ENCODE measurements around the gene ABCC1.
"Not testable (repeated sequence)": the region's sequence is repeated elsewhere in the genome, so short reads cannot be mapped to it uniquely, and the experiment has no call there.

Gene ABCC1

GRCh38 chr16:15967655-15968315, 18.4 kb downstream of the ABCC1 start:
- no peak for DNase-seq

- DNase-seq, result no peak
Observed at GRCh38 chr16:15970202-15970601, 20.8 kb downstream of the ABCC1 start.

GRCh38 chr16:15970743-15971439, 21.5 kb downstream of the ABCC1 start:
- DNase-seq, result no peak

- DNase-seq, result no peak
Observed at GRCh38 chr16:15971440-15971815, 22.0 kb downstream of the ABCC1 start.

GRCh38 chr16:15972046-15972868, 22.8 kb downstream of the ABCC1 start:
- DNase-seq, result no peak

GRCh38 chr16:15973421-15973820, 24.0 kb downstream of the ABCC1 start:
- DNase-seq, result no peak

GRCh38 chr16:15974057-15974456, 24.6 kb downstream of the ABCC1 start:
- DNase-seq, result no peak

- no peak for DNase-seq
Observed at GRCh38 chr16:15975172-15975571, 25.8 kb downstream of the ABCC1 start.

GRCh38 chr16:15976225-15976812, 26.9 kb downstream of the ABCC1 start:
- no peak for DNase-seq

- no peak for DNase-seq
Observed at GRCh38 chr16:15976929-15977637, 27.7 kb downstream of the ABCC1 start.

GRCh38 chr16:15979801-15980200, 30.4 kb downstream of the ABCC1 start:
- DNase-seq, result no peak

GRCh38 chr16:15980329-15980728, 30.9 kb downstream of the ABCC1 start:
- no peak for DNase-seq

- DNase-seq, result no peak
Observed at GRCh38 chr16:15981382-15981781, 32.0 kb downstream of the ABCC1 start.

GRCh38 chr16:15982194-15982915, 32.9 kb downstream of the ABCC1 start:
- DNase-seq, result not testable (repeated sequence)

GRCh38 chr16:15983898-15984297, 34.5 kb downstream of the ABCC1 start:
- DNase-seq, result no peak

GRCh38 chr16:15985144-15985543, 35.7 kb downstream of the ABCC1 start:
- DNase-seq, result no peak

- no peak for DNase-seq
Observed at GRCh38 chr16:15986261-15986660, 36.8 kb downstream of the ABCC1 start.

GRCh38 chr16:15988268-15989013, 39.0 kb downstream of the ABCC1 start:
- DNase-seq, result no peak

- no peak for DNase-seq
Observed at GRCh38 chr16:15990902-15991301, 41.5 kb downstream of the ABCC1 start.

- no peak for DNase-seq
Observed at GRCh38 chr16:15993128-15993527, 43.7 kb downstream of the ABCC1 start.

GRCh38 chr16:15993541-15993940, 44.1 kb downstream of the ABCC1 start:
- DNase-seq, result no peak

All from stimulated activated CD4-positive, alpha-beta T cell treated with anti-CD3 and anti-CD28 coated beads, Interleukin-2, amount 100 ng/mL, for 48 hours (primary cell).